GM19397 (cell line): ENCODE measurements around the gene TRAM2.

Source experiments
- ATAC-seq: cut with Tn5 transposase; IDR thresholded peaks from one replicate; pipeline ENCODE4 v1.9.1; 2021; ENCODE audit warnings: mild to moderate bottlenecking, moderate library complexity; ENCODE audit not compliant: unreplicated experiment

The TRAM2 gene

DNA sequence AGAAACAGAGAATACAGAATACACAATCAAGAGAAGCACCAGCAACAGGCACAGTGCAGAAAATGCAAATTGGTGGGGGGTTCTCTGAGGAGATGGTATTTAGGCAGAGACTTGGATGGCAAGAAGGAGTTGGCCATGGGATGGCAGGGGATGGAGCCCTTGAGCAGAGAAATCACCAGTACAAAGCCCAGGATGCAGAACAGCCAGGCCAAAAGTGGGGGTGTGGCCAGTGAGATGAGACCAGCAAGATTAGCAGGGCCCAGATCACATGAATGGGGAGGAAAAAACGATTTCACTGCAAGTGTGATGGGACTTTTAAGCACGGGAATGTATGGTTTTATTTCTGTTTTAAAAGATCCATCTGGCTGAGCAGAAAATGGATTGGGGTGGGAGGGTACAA lies 63.4 kb downstream of the TRAM2 start:
- no peak for ATAC-seq

- no peak for ATAC-seq
Observed at GRCh38 chr6:52512199-52512598, 64.7 kb downstream of the TRAM2 start.

DNA sequence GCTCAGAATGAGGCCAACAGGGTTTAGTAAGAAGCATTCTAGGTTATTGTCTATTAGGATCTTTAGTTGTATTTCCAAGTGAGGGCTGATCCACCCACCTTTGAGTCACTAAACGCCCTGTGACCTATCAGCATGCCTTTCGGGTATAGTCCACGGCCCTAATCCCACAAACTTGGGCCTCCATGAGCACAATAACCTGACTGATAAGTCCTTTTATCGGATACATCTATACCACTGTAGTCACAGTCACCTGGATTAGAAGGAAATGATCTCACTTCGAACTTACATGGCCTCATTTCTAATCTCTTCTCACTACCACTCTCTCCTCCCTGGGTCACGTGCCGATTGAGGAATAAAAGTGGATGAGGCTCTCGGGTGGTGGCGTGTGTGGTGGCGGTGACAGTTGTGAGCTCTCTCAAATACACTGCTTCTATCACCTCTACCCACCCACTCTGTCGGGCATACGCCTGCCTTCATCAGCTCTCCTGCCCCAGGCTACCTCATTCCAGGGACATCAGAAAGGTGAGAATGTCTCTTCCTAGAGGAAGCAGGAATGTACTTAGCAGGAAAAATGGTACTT lies 65.2 kb downstream of the TRAM2 start:
- ATAC-seq = no peak

DNA sequence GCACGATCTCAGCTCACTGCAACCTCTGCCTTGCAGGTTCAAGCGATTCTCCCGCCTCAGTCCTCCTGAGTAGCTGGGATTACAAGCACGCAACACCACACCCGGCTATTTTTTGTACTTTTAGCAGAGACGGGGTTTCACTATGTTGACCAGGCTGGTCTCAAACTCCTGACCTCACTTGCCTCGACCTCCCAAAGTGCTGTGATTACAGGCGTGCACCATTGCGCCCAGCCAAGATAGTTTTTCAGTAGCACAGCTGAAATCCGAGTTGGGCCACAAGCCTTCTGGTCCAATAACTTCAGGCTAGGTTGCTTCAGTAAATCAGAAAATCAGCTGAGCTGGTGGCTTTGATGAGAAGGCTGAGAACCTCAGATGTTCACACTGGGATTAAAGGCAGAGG lies 65.7 kb downstream of the TRAM2 start:
- ATAC-seq = no peak

DNA sequence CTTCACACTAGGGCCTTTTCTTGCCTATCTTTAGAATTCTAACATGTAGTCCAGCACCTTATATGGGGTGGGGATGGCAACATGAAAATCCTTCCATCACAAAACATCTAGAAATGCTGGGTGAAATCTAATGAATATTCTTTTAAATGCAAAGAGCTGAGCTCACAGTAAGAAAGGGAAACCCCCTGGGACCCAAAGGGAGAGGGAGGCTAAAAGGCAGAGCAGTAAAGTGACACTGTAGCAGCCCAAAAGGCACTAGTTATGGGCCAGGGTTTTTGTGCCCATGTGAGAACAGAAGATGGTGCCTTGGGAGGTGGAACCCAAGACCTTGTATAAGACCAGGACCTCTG lies 66.7 kb downstream of the TRAM2 start:
- ATAC-seq = no peak

DNA sequence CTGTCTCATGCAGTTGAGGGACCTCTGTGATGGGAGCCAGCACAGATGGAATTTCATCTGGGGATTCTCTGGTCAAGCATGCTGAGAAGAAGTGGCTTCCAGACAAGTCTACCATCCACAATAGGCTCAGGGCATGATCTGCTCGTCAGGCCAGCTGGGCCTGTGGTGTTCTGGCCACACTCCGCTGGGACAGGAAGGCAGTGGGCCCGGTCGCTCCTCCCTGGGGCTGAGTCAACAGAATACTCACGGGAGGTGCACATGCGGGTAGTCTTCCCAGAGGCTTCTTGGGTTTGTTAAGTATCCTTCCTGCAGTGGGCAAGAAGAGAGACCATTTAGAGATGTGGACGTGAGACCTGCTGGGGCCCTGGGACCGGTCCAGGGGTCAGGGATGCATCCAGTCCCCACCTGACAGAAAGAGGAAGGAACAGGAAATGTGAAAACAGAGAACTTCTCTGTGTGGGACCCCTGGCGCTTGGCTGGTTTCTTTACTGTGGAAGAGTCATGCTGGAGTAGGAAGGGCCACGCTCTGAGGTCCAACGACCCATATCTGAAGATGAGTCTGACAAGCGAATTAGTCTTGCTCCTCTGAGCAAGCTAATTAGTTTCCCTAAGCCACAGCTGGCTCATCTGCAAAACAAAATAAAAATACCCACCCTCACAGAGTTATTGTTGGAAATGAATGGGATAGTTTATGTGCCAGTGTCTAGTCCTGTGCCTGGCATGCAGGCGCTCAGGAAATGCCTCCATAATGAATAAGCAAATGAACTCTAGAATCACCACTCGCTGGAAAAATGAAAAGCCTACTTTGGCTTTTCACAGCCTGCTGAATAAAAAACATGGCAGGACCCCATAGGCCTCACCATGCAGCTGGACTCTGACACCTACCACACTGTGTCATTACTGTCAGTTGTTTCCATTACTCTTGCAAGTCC lies 67.3 kb downstream of the TRAM2 start:
- no peak for ATAC-seq

GRCh38 chr6:52508261-52508739 lies 68.6 kb downstream of the TRAM2 start:
- no peak for ATAC-seq

- no peak for ATAC-seq
Observed at GRCh38 chr6:52507557-52508260, 69.2 kb downstream of the TRAM2 start.

- no peak for ATAC-seq
Observed at GRCh38 chr6:52506476-52506875, 70.4 kb downstream of the TRAM2 start.

DNA sequence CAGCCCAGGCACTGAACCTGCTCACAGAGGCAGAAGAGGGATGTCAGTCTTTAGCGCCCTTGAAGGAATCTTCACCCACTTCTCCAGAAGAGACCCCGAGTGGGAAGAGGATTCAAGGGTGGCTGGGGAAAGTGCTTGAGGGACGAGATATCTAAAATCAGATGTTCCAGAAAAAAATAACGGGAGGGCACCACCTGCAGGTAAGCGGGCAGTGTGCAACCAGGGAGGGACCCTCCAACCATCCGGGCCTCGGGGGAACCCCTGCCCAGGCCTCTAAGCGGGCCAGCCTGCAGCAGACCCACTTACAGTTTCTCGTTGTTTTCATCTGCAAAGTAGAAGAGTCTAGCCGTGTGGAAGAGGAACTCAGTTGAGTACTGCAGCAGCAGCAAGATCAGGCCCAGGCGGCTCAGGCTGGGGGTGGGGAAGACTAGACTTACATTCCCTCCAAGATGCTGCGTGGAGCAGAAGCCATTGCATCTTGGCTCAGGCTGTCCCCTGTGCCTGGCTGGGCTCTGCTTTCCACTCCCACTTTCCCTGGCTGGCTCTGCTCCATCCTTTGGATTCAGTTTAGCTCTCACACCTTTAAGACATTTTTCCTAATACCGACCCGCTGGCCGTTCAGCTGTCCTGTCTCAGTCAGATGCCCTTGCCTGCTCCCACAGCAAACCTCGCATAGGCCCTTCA lies 71.0 kb downstream of the TRAM2 start:
- ATAC-seq = no peak

DNA sequence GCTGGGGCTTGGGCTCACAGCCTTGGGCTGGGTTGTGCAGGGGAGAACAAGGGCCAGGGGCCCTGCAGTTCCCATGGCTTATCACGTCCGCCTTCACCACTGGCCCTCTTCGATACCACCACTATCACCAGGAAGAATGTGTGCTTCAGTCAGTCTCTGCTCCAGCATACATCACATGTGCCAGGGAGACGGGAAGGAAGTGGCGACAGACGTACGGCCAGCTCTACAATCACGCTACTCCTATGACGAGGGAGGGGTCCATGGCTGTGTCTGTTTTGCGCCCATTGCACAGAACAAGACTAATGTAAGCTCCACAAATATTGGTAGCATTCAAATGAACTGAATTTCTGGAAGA lies 72.1 kb downstream of the TRAM2 start:
- ATAC-seq = no peak

- no peak for ATAC-seq
Observed at GRCh38 chr6:52503851-52504781, 72.7 kb downstream of the TRAM2 start.

DNA sequence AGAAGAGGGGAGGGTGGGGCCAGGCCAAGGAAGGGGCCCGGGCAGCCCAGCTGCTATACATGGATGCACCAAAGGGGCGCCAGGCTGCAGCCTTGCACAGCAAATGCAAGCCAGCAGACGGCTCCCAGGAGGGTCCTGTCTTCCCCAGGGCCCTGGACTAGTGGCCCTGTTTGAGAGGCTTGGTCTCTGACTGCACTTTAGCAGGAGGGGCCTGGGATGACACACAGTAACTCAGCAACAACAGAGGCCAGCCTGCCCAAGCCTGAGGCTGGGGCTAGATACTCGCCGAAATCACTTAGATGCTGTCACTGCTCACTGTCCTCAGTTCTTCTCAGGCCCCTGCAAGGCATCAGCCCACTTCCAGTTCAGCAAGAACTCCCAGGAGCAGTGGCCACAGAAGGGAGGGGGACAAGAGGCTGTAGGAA lies 73.5 kb downstream of the TRAM2 start:
- no peak for ATAC-seq

- no peak for ATAC-seq
Observed at GRCh38 chr6:52502306-52503029, 74.4 kb downstream of the TRAM2 start.

- no peak for ATAC-seq
Observed at GRCh38 chr6:52500238-52501129, 76.4 kb downstream of the TRAM2 start.

- no peak for ATAC-seq
Observed at GRCh38 chr6:52499681-52500236, 77.1 kb downstream of the TRAM2 start.

GRCh38 chr6:52499026-52499425 lies 77.8 kb downstream of the TRAM2 start:
- ATAC-seq = no peak

DNA sequence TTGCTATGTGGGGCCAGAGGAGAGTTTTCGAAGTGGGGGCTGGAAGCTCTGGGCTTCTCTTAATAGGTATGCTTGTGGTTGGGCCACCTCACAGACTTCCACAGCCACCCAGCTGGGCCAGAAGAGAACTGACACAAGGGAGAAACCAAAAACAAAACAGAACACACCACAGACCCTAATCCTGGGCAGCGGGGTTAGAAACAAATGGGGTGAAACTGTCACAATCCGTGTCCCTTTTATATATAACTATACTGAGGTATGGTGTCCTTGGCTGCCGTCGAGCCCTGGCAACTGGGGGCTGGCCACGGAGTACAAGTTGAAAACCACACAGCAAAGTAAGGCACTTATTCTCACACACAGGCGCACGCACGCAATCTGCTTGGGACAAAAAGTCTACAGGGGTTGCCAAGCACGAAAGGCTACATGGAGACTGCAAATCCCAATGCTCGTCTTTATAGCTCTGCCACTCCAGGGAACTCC lies 78.3 kb downstream of the TRAM2 start:
- ATAC-seq = peak; percentile 50
